Hepatocyte (in vitro differentiated cells): Measurements from ENCODE around the gene NOP53. TPM values are rescaled to one million over a fixed set of nuclear protein-coding genes. Genes with fewer than 3 reads are reported as not detected.
"Not testable (repeated sequence)": the region's sequence is repeated elsewhere in the genome, so short reads cannot be mapped to it uniquely, and the experiment has no call there.

ENCODE experiments used
- DNase-seq: peaks from one replicate; pipeline ENCODE4 v3.0.0-alpha.2; 2016; ENCODE audit warnings: low spot score
- H2AFZ ChIP-seq: fragments of 200-600 bp; sonication (generic); 2 replicates; pipeline ENCODE4 v1.6.0; 2016; ENCODE audit warnings: antibody characterized with exemption, mild to moderate bottlenecking
- H3K27ac ChIP-seq: fragments of 200-600 bp; sonication (generic); 2 replicates; pipeline ENCODE4 v1.5.1; 2016; ENCODE audit warnings: mild to moderate bottlenecking
- H3K27me3 ChIP-seq: fragments of 200-600 bp; sonication (generic); 2 replicates; pipeline ENCODE4 v1.6.1; 2016
- H3K36me3 ChIP-seq: fragments of 200-600 bp; sonication (generic); replicated peaks from 2 replicates; pipeline ENCODE4 v1.5.1; 2016; ENCODE audit warnings: low read depth; ENCODE audit not compliant: insufficient read depth
- H3K4me1 ChIP-seq: fragments of 200-600 bp; sonication (generic); 2 replicates; pipeline ENCODE4 v1.5.1; 2016; ENCODE audit warnings: mild to moderate bottlenecking, moderate library complexity; ENCODE audit not compliant: insufficient read depth
- H3K4me2 ChIP-seq: fragments of 200-600 bp; sonication (generic); 2 replicates; pipeline ENCODE4 v1.6.0; 2016
- H3K4me3 ChIP-seq: fragments of 200-600 bp; sonication (generic); 2 replicates; pipeline ENCODE4 v1.5.1; 2016; ENCODE audit warnings: mild to moderate bottlenecking
- H3K79me2 ChIP-seq: fragments of 200-600 bp; sonication (generic); 2 replicates; pipeline ENCODE4 v1.6.0; 2017; ENCODE audit warnings: mild to moderate bottlenecking
- H3K9me2 ChIP-seq: fragments of 200-600 bp; sonication (generic); replicated peaks from 2 replicates; pipeline ENCODE4 v1.6.0; 2017; ENCODE audit warnings: mild to moderate bottlenecking; ENCODE audit not compliant: insufficient read depth
- H3K9me3 ChIP-seq: fragments of 200-600 bp; sonication (generic); 2 replicates; pipeline ENCODE4 v1.5.1; 2016; ENCODE audit warnings: low read depth, mild to moderate bottlenecking
- H4K20me1 ChIP-seq: fragments of 200-600 bp; sonication (generic); 2 replicates; pipeline ENCODE4 v1.6.0; 2016; ENCODE audit warnings: mild to moderate bottlenecking; ENCODE audit not compliant: insufficient read depth, poor library complexity, severe bottlenecking
- CTCF ChIP-seq: fragments of 200-600 bp; sonication (generic); IDR thresholded peaks from 2 replicates; pipeline ENCODE4 v1.5.1; 2016; ENCODE audit warnings: antibody characterized with exemption, mild to moderate bottlenecking; ENCODE audit not compliant: poor library complexity
- EZH2 ChIP-seq: fragments of 200-600 bp; sonication (generic); IDR thresholded peaks from 2 replicates; pipeline ENCODE4 v1.6.1; 2016; ENCODE audit warnings: antibody characterized with exemption, mild to moderate bottlenecking, borderline replicate concordance
- EZH2phosphoT487 ChIP-seq: fragments of 200-600 bp; sonication (generic); IDR thresholded peaks from one replicate; pipeline ENCODE4 v1.6.1; 2018; ENCODE audit warnings: antibody characterized with exemption, mild to moderate bottlenecking, low read depth, moderate library complexity; ENCODE audit not compliant: unreplicated experiment, severe bottlenecking
- WGBS: methylation state at CpG from one replicate; pipeline ENCODE4 v1.1.6; 2016; ENCODE audit warnings: low lambda C conversion rate; ENCODE audit errors: missing lambda C conversion rate; 5-methylcytosine and 5-hydroxymethylcytosine counted together
- polyA plus RNA-seq: library from polyadenylated mRNA; unstranded; fragments of >200 nt; fragmentation: Nextera tagmentation; extraction: Ambion mirVana; gene quantifications from 2 replicates; pipeline ENCODE4 v1.2.1, GENCODE V29; 2016
- total RNA-seq: library from RNA; depleted of rRNA; stranded (reverse); fragments of >200 nt; gene quantifications from 2 replicates; pipeline ENCODE4 v1.2.3, GENCODE V29; 2014

Gene NOP53
- total and polyA plus RNA-seq, 2 experiments from 2014 or later = 93.3 to 96.7 TPM

- H3K4me1 ChIP-seq = no peaks in the 10 kb centered on the region
- H3K79me2 ChIP-seq = no peaks in the 10 kb centered on the region
- H2AFZ ChIP-seq = no peak overlapping the region
- no peak overlapping the region for H3K4me2 ChIP-seq
- no peak for TF ChIP-seq CTCF
- no peak for TF ChIP-seq EZH2
- no peak for TF ChIP-seq EZH2phosphoT487
- 69% methylated on average over 14 of the region's 14 CpGs for WGBS
- no peaks in the 10 kb centered on the region for H3K36me3 ChIP-seq
- no peak overlapping the region for H3K27ac ChIP-seq
- DNase-seq = no peak
- no peaks in the 10 kb centered on the region for H3K9me2 ChIP-seq
- no peaks in the 10 kb centered on the region for H4K20me1 ChIP-seq
- H3K9me3 ChIP-seq = no peaks in the 10 kb centered on the region
- no peak overlapping the region for H3K4me3 ChIP-seq
- no peaks in the 10 kb centered on the region for H3K27me3 ChIP-seq
Measured at GRCh38 chr19:47797996-47798903, 52.9 kb downstream of the NOP53 start.

- H3K9me2 ChIP-seq = no peaks in the 10 kb centered on the region
- H3K27ac ChIP-seq = no peak overlapping the region
- no peaks in the 10 kb centered on the region for H3K4me1 ChIP-seq
- H2AFZ ChIP-seq = no peak overlapping the region
- no peaks in the 10 kb centered on the region for H3K79me2 ChIP-seq
- 93% methylated on average over 4 of the region's 4 CpGs for WGBS
- no peaks in the 10 kb centered on the region for H3K36me3 ChIP-seq
- H3K27me3 ChIP-seq = no peaks in the 10 kb centered on the region
- H3K9me3 ChIP-seq = no peaks in the 10 kb centered on the region
- DNase-seq = no peak
- H3K4me3 ChIP-seq = no peak overlapping the region
- H4K20me1 ChIP-seq = no peaks in the 10 kb centered on the region
- no peak overlapping the region for H3K4me2 ChIP-seq
- TF ChIP-seq EZH2 (no peak), EZH2phosphoT487 (no peak)
Measured at GRCh38 chr19:47798904-47799266, 53.5 kb downstream of the NOP53 start.

GRCh38 chr19:47801270-47801669 lies 55.9 kb downstream of the NOP53 start:
- Histone ChIP-seq H3K4me1 (no peaks in the 10 kb centered on the region), H3K4me2 (no peak overlapping the region), H3K27me3 (no peaks in the 10 kb centered on the region), H3K79me2 (no peaks in the 10 kb centered on the region), H2AFZ (no peak overlapping the region), H3K9me2 (no peaks in the 10 kb centered on the region), H4K20me1 (no peaks in the 10 kb centered on the region), H3K4me3 (no peak overlapping the region), H3K36me3 (no peaks in the 10 kb centered on the region), H3K27ac (no peak overlapping the region), H3K9me3 (no peaks in the 10 kb centered on the region)
- TF ChIP-seq CTCF = no peak
- no peak for TF ChIP-seq EZH2
- TF ChIP-seq EZH2phosphoT487 = no peak
- no peak for DNase-seq
- WGBS = 91% methylated on average over 4 of the region's 4 CpGs

GRCh38 chr19:47802521-47803043 lies 57.2 kb downstream of the NOP53 start:
- Histone ChIP-seq H3K4me3 (no peak overlapping the region), H3K4me2 (no peak overlapping the region), H3K4me1 (no peaks in the 10 kb centered on the region), H2AFZ (no peak overlapping the region), H3K9me3 (no peaks in the 10 kb centered on the region), H3K36me3 (no peaks in the 10 kb centered on the region), H3K9me2 (no peaks in the 10 kb centered on the region), H3K27me3 (no peaks in the 10 kb centered on the region), H3K79me2 (no peaks in the 10 kb centered on the region), H4K20me1 (no peaks in the 10 kb centered on the region), H3K27ac (no peak overlapping the region)
- DNase-seq = no peak
- WGBS = 96% methylated on average over 8 of the region's 25 CpGs
- no peak for TF ChIP-seq EZH2
- TF ChIP-seq EZH2phosphoT487 = no peak
- no peak for TF ChIP-seq CTCF

GRCh38 chr19:47803148-47803547 lies 57.8 kb downstream of the NOP53 start:
- not testable (repeated sequence) for H3K9me2 ChIP-seq, DNase-seq, H2AFZ ChIP-seq, H4K20me1 ChIP-seq, H3K79me2 ChIP-seq, H3K9me3 ChIP-seq, H3K27ac ChIP-seq, H3K4me1 ChIP-seq, H3K36me3 ChIP-seq, H3K27me3 ChIP-seq, H3K4me3 ChIP-seq, H3K4me2 ChIP-seq
- no CpG with 5 or more reads among the region's 21 CpGs for WGBS

- not testable (repeated sequence) for H3K4me3 ChIP-seq, H2AFZ ChIP-seq, H4K20me1 ChIP-seq, H3K4me1 ChIP-seq, H3K9me3 ChIP-seq, DNase-seq, H3K36me3 ChIP-seq, H3K9me2 ChIP-seq, H3K4me2 ChIP-seq, H3K79me2 ChIP-seq, H3K27me3 ChIP-seq, H3K27ac ChIP-seq
- 87% methylated on average over 4 of the region's 12 CpGs for WGBS
Measured at GRCh38 chr19:47803671-47804070, 58.3 kb downstream of the NOP53 start.
